Erythroblast (primary cell): ENCODE data around the gene PRICKLE2.

Experiments
- GATA1 ChIP-seq: IDR thresholded peaks from 2 replicates; pipeline ENCODE4 v1.6.1; 2011; ENCODE audit warnings: low read depth, mild to moderate bottlenecking, control low read depth, low read length, moderate library complexity
- POLR2A ChIP-seq: IDR thresholded peaks from 2 replicates; pipeline ENCODE4 v1.6.1; 2011; ENCODE audit warnings: mild to moderate bottlenecking, low read length

DNA sequence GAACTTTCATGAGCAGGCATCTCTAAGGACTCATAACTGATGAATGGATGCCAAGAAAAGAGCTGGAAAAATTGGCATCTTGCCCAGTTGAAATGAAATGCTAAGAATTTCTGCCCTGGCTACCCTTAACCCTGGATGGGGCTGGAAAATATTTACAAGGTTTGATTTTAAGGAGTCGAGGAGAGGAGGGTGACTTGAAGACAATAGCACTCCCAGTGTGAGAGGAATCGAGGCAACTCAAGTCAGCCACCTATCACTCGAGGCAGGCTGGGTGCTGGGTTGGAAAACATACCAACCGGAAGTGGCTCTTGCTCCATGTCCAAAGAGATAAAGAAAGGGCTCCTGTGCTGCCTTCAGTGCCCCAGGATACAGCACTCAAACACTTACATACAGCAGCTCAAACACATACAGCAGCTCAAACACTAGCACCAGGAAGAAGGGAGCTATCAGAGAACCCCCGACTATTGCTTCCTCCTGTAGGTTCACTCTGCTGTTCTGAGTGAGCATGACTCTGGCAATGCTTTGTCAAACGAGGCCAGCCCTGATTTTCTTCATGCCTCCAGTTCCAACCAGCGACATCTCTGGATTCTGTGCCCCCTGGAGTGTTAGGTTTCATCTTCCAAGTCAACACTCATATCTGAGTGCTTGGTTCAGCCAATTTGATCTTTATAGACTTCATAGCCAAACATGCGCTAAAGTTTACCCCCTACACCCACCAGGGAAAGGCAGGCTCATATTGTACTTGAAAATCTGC, 4.9 kb downstream of the PRICKLE2 start:
- TF ChIP-seq POLR2A = no peak
- TF ChIP-seq GATA1 = no peak
